Common myeloid progenitor, CD34-positive (primary cell): ENCODE results near the gene SLC22A2.
"Not testable (repeated sequence)": the region's sequence is repeated elsewhere in the genome, so short reads cannot be mapped to it uniquely, and the experiment has no call there.

Experiments used
- CTCF ChIA-PET: fragments of 350-600 bp; sonication (Branson Sonifier 250); formaldehyde crosslinking; loops from one replicate; lab custom pipeline; 2021; ENCODE audit warnings: antibody characterized with exemption; lab: Charles Lee
- POLR2A ChIA-PET: fragments of 350-600 bp; sonication (Branson Sonifier 250); formaldehyde crosslinking; loops from one replicate; lab custom pipeline; 2021; ENCODE audit warnings: antibody characterized with exemption; lab: Charles Lee
- DNase-seq, 3 donors: peaks; one replicate each; pipeline versions ENCODE4 v3.0.0 to v3.0.0-alpha.2; 2013
- H3K27ac ChIP-seq, 2 experiments: 1 replicate in 1 of 2; 2 replicates in 1 of 2; pipeline ENCODE4 v1.7.0; 2013; ENCODE audit warnings: inconsistent platforms in 2 of 2, low read length in 2 of 2, mild to moderate bottlenecking in 2 of 2, low read depth in 1 of 2, moderate library complexity in 1 of 2; ENCODE audit not compliant: severe bottlenecking in 2 of 2, insufficient read depth in 1 of 2, poor library complexity in 1 of 2
- H3K27me3 ChIP-seq, 5 experiments: replicated peaks in 2 of 5; 1 replicate in 3 of 5; 2 replicates in 2 of 5; pipeline versions ENCODE4 v1.6.1 to v1.7.0; 2013; ENCODE audit warnings: low read length in 4 of 5, mild to moderate bottlenecking in 2 of 5, moderate library complexity in 2 of 5, inconsistent platforms in 1 of 5; ENCODE audit not compliant: insufficient read depth in 5 of 5, control insufficient read depth in 4 of 5
- H3K36me3 ChIP-seq, 4 experiments: 1 replicate in 2 of 4; 2 replicates in 2 of 4; pipeline versions ENCODE4 v1.6.1 to v1.7.0; 2013; ENCODE audit warnings: low read length in 3 of 4, control low read depth in 1 of 4, mild to moderate bottlenecking in 1 of 4; ENCODE audit not compliant: control insufficient read depth in 4 of 4, insufficient read depth in 4 of 4
- H3K4me1 ChIP-seq, 4 experiments: 1 replicate in 3 of 4; 2 replicates in 1 of 4; pipeline versions ENCODE4 v1.6.1 to v1.7.1; 2013; ENCODE audit warnings: low read length in 3 of 4, mild to moderate bottlenecking in 3 of 4, control low read depth in 1 of 4, inconsistent platforms in 1 of 4, moderate library complexity in 1 of 4; ENCODE audit not compliant: control insufficient read depth in 4 of 4, insufficient read depth in 4 of 4; ENCODE audit errors: control extremely low read depth in 1 of 4
- H3K4me3 ChIP-seq, 7 experiments: 1 replicate in 4 of 7; 2 replicates in 3 of 7; pipeline versions ENCODE4 v1.5.1 to v1.7.0; 2013; ENCODE audit warnings: mild to moderate bottlenecking in 7 of 7, low read length in 6 of 7, moderate library complexity in 6 of 7, inconsistent platforms in 2 of 7, low read depth in 2 of 7, control low read depth in 1 of 7; ENCODE audit not compliant: insufficient read depth in 4 of 7, control insufficient read depth in 1 of 7; ENCODE audit errors: extremely low read depth in 1 of 7
- H3K9me3 ChIP-seq, 5 experiments: 1 replicate in 4 of 5; 2 replicates in 1 of 5; pipeline versions ENCODE4 v1.6.1 to v1.7.1; 2013; ENCODE audit warnings: low read length in 4 of 5, mild to moderate bottlenecking in 2 of 5, inconsistent platforms in 1 of 5, low read depth in 1 of 5, moderate library complexity in 1 of 5; ENCODE audit not compliant: control insufficient read depth in 4 of 5, insufficient read depth in 2 of 5; ENCODE audit errors: control extremely low read depth in 1 of 5
- WGBS: methylation state at CpG from one replicate; pipeline ENCODE4 v1.1.5; 2013; ENCODE audit not compliant: insufficient coverage; 5-methylcytosine and 5-hydroxymethylcytosine counted together

The SLC22A2 gene

DNA sequence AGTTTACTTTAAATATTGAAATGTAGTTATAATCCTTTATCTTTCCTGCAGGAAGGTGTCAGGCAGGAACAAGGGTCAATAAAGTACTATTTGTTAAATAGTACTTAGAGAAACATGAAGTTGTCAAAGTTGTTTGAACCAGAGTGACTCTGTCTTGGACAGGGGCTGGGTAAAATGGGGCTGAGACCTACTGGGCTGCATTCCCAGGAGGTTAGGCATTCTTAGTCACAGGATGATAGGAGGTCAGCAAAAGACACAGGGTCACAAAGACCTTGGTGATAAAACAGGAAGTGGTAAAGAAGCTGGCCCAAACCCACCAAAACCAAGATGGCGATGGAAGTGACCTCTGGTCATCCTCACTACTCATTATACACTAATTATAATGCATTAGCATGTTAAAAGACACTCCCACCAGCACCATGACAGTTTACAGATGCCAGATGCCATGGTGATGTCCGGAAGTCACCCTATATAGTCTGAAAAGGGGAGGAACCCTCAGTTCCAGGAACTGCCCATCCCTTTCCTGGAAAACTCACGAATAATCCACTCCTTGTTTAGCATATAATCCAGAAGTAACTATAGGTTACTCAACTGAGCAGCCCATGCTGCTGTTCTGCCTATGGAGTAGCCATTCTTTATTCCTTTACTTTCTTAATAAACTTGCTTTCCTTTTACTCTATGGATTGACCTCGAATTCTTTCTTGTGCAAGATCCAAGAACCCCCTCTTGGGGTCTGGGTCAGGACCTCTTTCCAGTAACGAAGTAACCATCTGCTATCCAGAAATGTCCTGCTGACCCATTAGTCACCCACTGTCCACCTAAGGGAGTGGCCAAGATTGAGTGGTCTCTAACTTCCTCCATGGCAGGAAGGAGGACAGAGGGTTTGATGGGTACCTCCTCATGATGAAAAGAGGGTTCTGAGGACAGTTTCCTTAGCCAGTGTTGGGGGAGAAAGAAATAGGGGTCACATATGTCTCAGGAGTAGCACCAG is 19.6 kb downstream of the SLC22A2 start:
- whole genome bisulfite sequencing, result 94% methylated on average over 3 of the region's 5 CpGs
- no peak for DNase-seq
- CTCF ChIA-PET, result no interaction called here
- POLR2A ChIA-PET, result no interaction called here
- Histone ChIP-seq H3K4me1 (no peaks in the 10 kb centered on the region), H3K27ac (no peak overlapping the region), H3K27me3 (no peaks in the 10 kb centered on the region), H3K9me3 (peaks cover 0 to 8% (median 1%) of the 10 kb centered on the region in 5 experiments), H3K36me3 (no peaks in the 10 kb centered on the region), H3K4me3 (no peak overlapping the region)

DNA sequence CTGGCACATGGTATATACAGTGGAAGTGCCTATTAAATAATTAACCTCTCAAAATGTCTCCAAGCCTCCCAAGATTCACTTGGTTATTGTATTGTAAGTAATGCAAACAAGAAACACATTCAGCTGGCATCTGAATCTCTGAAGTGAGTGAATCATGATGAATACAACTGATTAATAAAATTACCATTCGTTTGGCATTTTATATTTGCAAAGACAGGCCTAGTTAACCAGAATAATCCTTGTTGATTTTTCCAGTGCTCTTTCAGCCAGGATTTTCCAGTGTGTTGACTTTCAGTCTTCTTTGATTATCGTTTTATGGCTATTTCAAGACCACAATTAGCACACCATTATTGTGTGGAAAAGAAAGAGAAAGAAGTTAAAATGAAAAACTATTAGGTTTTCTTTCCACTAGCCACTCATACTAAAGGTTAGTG is 20.3 kb downstream of the SLC22A2 start:
- 71% methylated on average over 1 of the region's 2 CpGs for WGBS
- H3K27ac ChIP-seq, result no peak overlapping the region
- H3K9me3 ChIP-seq, result peaks cover 0 to 8% (median 1%) of the 10 kb centered on the region in 5 experiments
- CTCF ChIA-PET, result no interaction called here
- H3K4me1 ChIP-seq, result no peaks in the 10 kb centered on the region
- DNase-seq, result no peak
- H3K36me3 ChIP-seq, result no peaks in the 10 kb centered on the region
- H3K4me3 ChIP-seq, result no peak overlapping the region
- H3K27me3 ChIP-seq, result no peaks in the 10 kb centered on the region
- POLR2A ChIA-PET, result no interaction called here

DNA sequence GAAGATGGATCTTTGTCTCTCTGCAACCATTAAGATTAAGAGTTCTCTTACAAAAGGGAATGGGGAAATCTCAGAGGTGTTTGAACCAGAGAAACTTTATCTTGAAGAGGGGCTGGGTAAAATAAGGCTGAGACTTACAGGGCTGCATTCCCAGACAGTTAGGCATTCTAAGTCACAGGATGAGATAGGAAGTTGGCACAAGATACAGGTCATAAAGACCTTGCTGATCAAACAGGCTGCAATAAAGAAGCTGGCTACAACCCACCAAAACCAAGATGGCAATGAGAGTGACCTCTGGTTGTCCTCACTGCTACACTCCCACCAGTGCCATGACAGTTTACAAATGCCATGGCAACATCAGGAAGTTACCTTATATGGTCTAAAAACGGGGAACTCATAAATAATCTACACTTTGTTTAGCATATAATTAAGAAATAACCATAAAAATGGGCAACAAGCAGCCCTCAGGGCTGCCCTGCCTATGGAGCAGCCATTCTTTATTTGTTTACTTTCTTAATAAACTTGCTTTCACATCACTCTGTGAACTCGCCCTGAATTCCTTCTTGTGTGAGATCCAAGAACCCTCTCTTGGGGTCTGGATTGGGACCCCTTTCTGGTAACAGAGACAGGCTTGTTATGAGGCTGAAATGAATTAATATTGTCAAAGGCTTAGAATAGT is 20.9 kb downstream of the SLC22A2 start:
- H3K4me3 ChIP-seq, CTCF ChIA-PET, H3K4me1 ChIP-seq, H3K36me3 ChIP-seq, H3K27ac ChIP-seq, DNase-seq, POLR2A ChIA-PET, H3K27me3 ChIP-seq, H3K9me3 ChIP-seq: not testable (repeated sequence)
- WGBS, result 60% methylated on average over 1 of the region's 2 CpGs

- CTCF ChIA-PET, H3K4me3 ChIP-seq, H3K4me1 ChIP-seq, POLR2A ChIA-PET, H3K27ac ChIP-seq, H3K27me3 ChIP-seq, H3K9me3 ChIP-seq, H3K36me3 ChIP-seq: not testable (repeated sequence)
- 100% methylated on average over 2 of the region's 2 CpGs for WGBS
- peak in 2 of 3 donors; percentile 0 to 2 for DNase-seq
Observed at GRCh38 chr6:160236235-160236872, 22.3 kb downstream of the SLC22A2 start.

GRCh38 chr6:160233950-160234640 is 24.5 kb downstream of the SLC22A2 start:
- H3K36me3 ChIP-seq, POLR2A ChIA-PET, H3K27me3 ChIP-seq, H3K27ac ChIP-seq, H3K9me3 ChIP-seq, H3K4me3 ChIP-seq, DNase-seq, H3K4me1 ChIP-seq, CTCF ChIA-PET: not testable (repeated sequence)
- WGBS, result 67% methylated on average over 10 of the region's 12 CpGs

DNA sequence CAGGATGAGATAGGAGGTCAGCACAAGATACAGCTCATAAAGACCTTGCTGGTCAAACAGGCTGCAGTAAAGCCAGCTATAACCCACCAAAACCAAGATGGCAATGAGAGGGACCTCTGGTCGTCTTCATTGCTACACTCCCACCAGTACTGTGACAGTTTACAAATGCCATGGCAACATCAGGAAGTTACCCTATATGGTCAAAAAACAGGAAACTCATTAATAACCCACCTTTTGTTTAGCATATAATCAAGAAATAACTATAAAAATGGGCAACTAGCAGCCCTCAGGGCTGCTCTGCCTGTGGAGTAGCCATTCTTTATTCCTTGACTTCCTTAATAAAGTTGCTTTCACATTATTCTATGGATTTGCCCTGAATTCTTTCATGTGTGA is 30.9 kb downstream of the SLC22A2 start:
- no peak for DNase-seq
- Histone ChIP-seq H3K36me3 (no peaks in the 10 kb centered on the region), H3K4me1 (no peaks in the 10 kb centered on the region), H3K27ac (no peak overlapping the region), H3K9me3 (no peaks in the 10 kb centered on the region), H3K4me3 (no peak overlapping the region), H3K27me3 (peaks cover 0 to 2% (median 0%) of the 10 kb centered on the region in 5 experiments)
- ChIA-PET POLR2A (no interaction called here), CTCF (no interaction called here)
- WGBS, result 25% methylated on average over 1 of the region's 1 CpG
